Peyer's patch (tissue), 4 donors: ENCODE results near the gene DNAJC6.

Experiments
- CTCF ChIP-seq, 6 experiments: fragments of 450-650 bp in 4 of 6; fragments of 200-600 bp in 2 of 6; sonication (generic) in 1 of 6; IDR thresholded peaks; one replicate each; pipeline ENCODE4 v1.5.1; 2017 to 2019; ENCODE audit warnings: antibody characterized with exemption in 6 of 6, mild to moderate bottlenecking in 3 of 6, moderate library complexity in 1 of 6
- POLR2A ChIP-seq, 2 donors: fragments of 450-650 bp; IDR thresholded peaks; one replicate each; pipeline ENCODE4 v1.5.1; 2017; ENCODE audit warnings: antibody characterized with exemption in 2 of 2, mild to moderate bottlenecking in 2 of 2, moderate library complexity in 2 of 2

DNA sequence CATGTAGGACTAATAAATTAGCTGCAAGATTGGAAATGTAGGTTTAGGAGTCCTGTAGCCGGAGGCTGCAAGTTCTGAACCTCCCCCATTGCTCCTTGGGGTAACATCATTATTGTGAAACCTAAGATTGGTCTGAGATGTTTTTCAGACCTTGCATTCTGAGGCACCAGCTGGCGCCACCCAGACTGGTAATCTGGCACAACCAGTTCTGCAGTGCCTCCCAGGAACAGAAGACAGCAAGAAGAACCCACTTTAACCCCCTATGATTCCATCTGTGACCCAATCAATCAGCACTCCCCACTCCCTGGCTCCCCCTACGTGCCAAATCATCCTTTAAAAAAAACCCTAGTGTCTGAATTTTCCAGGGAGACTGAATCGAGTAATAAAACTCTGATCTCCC lies 11.6 kb upstream of the DNAJC6 start:
- TF ChIP-seq CTCF (IDR thresholded peaks at IDR 0.05) (no peak), POLR2A (IDR thresholded peaks at IDR 0.05) (no peak)
